ENCODE results near the gene CFAP20DC.
"Not testable (repeated sequence)": the region's sequence is repeated elsewhere in the genome, so short reads cannot be mapped to it uniquely, and the experiment has no call there.

CFAP20DC gene

GRCh38 chr3:59049671-59050331 is at the start of gene CFAP20DC:
Gene CFAP20DC, minus strand, starts transcription at chr3:59050025. Its CDS starts 394 bp downstream, at chr3:59049631.
- peak; percentile 91 to 96 (median 92) for DNase-seq

GRCh38 chr3:59098516-59098915 is 48.7 kb upstream of the CFAP20DC start:
- not testable (repeated sequence) for DNase-seq

- DNase-seq = no peak
Observed at GRCh38 chr3:59094446-59094845, 44.6 kb upstream of the CFAP20DC start.

- no peak for DNase-seq
Observed at GRCh38 chr3:59093521-59093920, 43.7 kb upstream of the CFAP20DC start.

GRCh38 chr3:59088761-59089160 is 38.9 kb upstream of the CFAP20DC start:
- DNase-seq = no peak

- no peak for DNase-seq
Observed at GRCh38 chr3:59085976-59086375, 36.2 kb upstream of the CFAP20DC start.

GRCh38 chr3:59084583-59084982 is 34.8 kb upstream of the CFAP20DC start:
- DNase-seq = peak in 1 of 3 experiments; percentile 3

- DNase-seq = no peak
Observed at GRCh38 chr3:59082106-59082505, 32.3 kb upstream of the CFAP20DC start.

GRCh38 chr3:59081071-59081470 is 31.2 kb upstream of the CFAP20DC start:
- DNase-seq = no peak

- no peak for DNase-seq
Observed at GRCh38 chr3:59079962-59080361, 30.1 kb upstream of the CFAP20DC start.

GRCh38 chr3:59074764-59075163 is 24.9 kb upstream of the CFAP20DC start:
- no peak for DNase-seq

- DNase-seq = no peak
Observed at GRCh38 chr3:59072681-59073080, 22.9 kb upstream of the CFAP20DC start.

GRCh38 chr3:59069838-59070237 is 20.0 kb upstream of the CFAP20DC start:
- no peak for DNase-seq

- no peak for DNase-seq
Observed at GRCh38 chr3:59065240-59065639, 15.4 kb upstream of the CFAP20DC start.

- no peak for DNase-seq
Observed at GRCh38 chr3:59064728-59065127, 14.9 kb upstream of the CFAP20DC start.

- no peak for DNase-seq
Observed at GRCh38 chr3:59064276-59064675, 14.5 kb upstream of the CFAP20DC start.

GRCh38 chr3:59056706-59057105 is 6.9 kb upstream of the CFAP20DC start:
- DNase-seq = no peak

- peak; percentile 2 to 38 (median 14) for DNase-seq
Observed at GRCh38 chr3:59052803-59053411, 3.1 kb upstream of the CFAP20DC start.

- not testable (repeated sequence) for DNase-seq
Observed at GRCh38 chr3:59050811-59051414, 1.1 kb upstream of the CFAP20DC start.

GRCh38 chr3:59046839-59047238 is 3.0 kb downstream of the CFAP20DC start:
- peak in 1 of 3 experiments; percentile 9 for DNase-seq

- DNase-seq = peak; percentile 25 to 84 (median 73)
Observed at GRCh38 chr3:59043391-59043790, 6.4 kb downstream of the CFAP20DC start.

GRCh38 chr3:59040902-59041301 is 8.9 kb downstream of the CFAP20DC start:
- no peak for DNase-seq

- DNase-seq = peak in 1 of 3 experiments; percentile 33
Observed at GRCh38 chr3:59027607-59028006, 22.2 kb downstream of the CFAP20DC start.

- DNase-seq = no peak
Observed at GRCh38 chr3:59023612-59024011, 26.2 kb downstream of the CFAP20DC start.

All from NCI-H1417 (cell line).